K562 (cell line): ENCODE data around the gene PITX1. TPM values are rescaled to one million over a fixed set of nuclear protein-coding genes. Genes with fewer than 3 reads are reported as not detected.

Experiments used
- ATAC-seq: fragments of 200-7000 bp; cut with Tn5 transposase; 3 replicates; pipeline ENCODE4 v1.9.1; 2020; ENCODE audit warnings: moderate library complexity
- BruUV-seq: library from RNA; stranded (reverse); fragments of 400-500 nt; replicated peaks from 2 replicates; lab custom pipeline; 2021; lab: Mats Ljungman, UMichigan
- CTCF ChIA-PET: fragments of 300-600 bp; formaldehyde crosslinking; extraction: SDS; loops from one replicate; lab custom pipeline; 2021; ENCODE audit warnings: low intra/inter-chr PET ratio; lab: Yijun Ruan, JAX
- POLR2A ChIA-PET: fragments of 300-600, 350-650 bp; sonication (Branson Sonifier 250); formaldehyde crosslinking; extraction: SDS; loops from one replicate; lab custom pipeline; 2021; ENCODE audit warnings: antibody characterized with exemption, inconsistent platforms; lab: Yijun Ruan, JAX
- DNase-seq, 4 experiments: peaks; one replicate each; pipeline versions ENCODE4 v3.0.0 to v3.0.0-alpha.2; 2011 to 2018; ENCODE audit warnings: low spot score in 3 of 4, mixed read lengths in 3 of 4; ENCODE audit errors: extremely low read depth in 1 of 4
- FAIRE-seq: peaks from 2 replicates; lab custom pipeline; 2011; peaks lifted over from hg19 to GRCh38; lab: Jason Lieb, UNC
- H2AFZ ChIP-seq: 2 replicates; pipeline ENCODE4 v1.6.0; 2011; ENCODE audit warnings: low read depth, low read length, control low read depth, inconsistent platforms
- H3K27ac ChIP-seq: fragments of 200-600 bp; 3 replicates; pipeline ENCODE4 v1.8.0; 2011; ENCODE audit warnings: low read depth, mild to moderate bottlenecking, control low read depth, inconsistent platforms, low read length, moderate library complexity, mixed read lengths; ENCODE audit errors: extremely low read depth
- H3K27me3 ChIP-seq, 2 experiments: fragments of 300-600 bp in 1 of 2; 2 replicates in 1 of 2; 3 replicates in 1 of 2; pipeline versions ENCODE4 v1.6.0 to v1.8.0; 2011; ENCODE audit warnings: inconsistent platforms in 2 of 2, low read length in 2 of 2, mild to moderate bottlenecking in 1 of 2, mixed read lengths in 1 of 2, moderate library complexity in 1 of 2; ENCODE audit not compliant: control insufficient read depth in 2 of 2, insufficient read depth in 2 of 2
- H3K36me3 ChIP-seq: fragments of 300-600 bp; 3 replicates; pipeline ENCODE4 v1.8.0; 2011; ENCODE audit warnings: mild to moderate bottlenecking, low read length, inconsistent platforms; ENCODE audit not compliant: control insufficient read depth, insufficient read depth
- H3K4me1 ChIP-seq, 2 experiments: fragments of 200-600 bp in 1 of 2; replicated peaks in 1 of 2; 2 replicates in 1 of 2; 3 replicates in 1 of 2; pipeline versions ENCODE4 v1.5.1 to v1.8.0; 2011; ENCODE audit warnings: inconsistent platforms in 2 of 2, low read length in 2 of 2, mild to moderate bottlenecking in 1 of 2, mixed read lengths in 1 of 2, moderate library complexity in 1 of 2; ENCODE audit not compliant: control insufficient read depth in 2 of 2, insufficient read depth in 2 of 2
- H3K4me2 ChIP-seq: 2 replicates; pipeline ENCODE4 v1.6.1; 2011; ENCODE audit warnings: low read length, control low read depth, inconsistent platforms, mixed read lengths; ENCODE audit not compliant: insufficient read depth
- H3K4me3 ChIP-seq: fragments of 200-600 bp; sonication (generic), shearing (Covaris generic); 2 replicates; pipeline ENCODE4 v1.5.1; 2016; ENCODE audit warnings: control low read depth, inconsistent platforms
- H3K79me2 ChIP-seq: fragments of 200-600 bp; 3 replicates; pipeline ENCODE4 v1.8.0; 2011; ENCODE audit warnings: low read length, inconsistent platforms; ENCODE audit not compliant: control insufficient read depth, insufficient read depth
- H3K9ac ChIP-seq, 2 experiments: 2 replicates each; pipeline versions ENCODE4 v1.6.0 to v1.6.1; 2011; ENCODE audit warnings: low read depth in 2 of 2, low read length in 2 of 2, control low read depth in 1 of 2, inconsistent platforms in 1 of 2, mild to moderate bottlenecking in 1 of 2, mixed read lengths in 1 of 2; ENCODE audit not compliant: insufficient read depth in 1 of 2
- H3K9me1 ChIP-seq: one replicate; pipeline ENCODE4 v1.6.0; 2011; ENCODE audit warnings: inconsistent platforms, mild to moderate bottlenecking, low read length, moderate library complexity; ENCODE audit not compliant: control insufficient read depth, insufficient read depth
- H3K9me3 ChIP-seq: replicated peaks from 2 replicates; pipeline ENCODE4 v1.5.1; 2011; ENCODE audit warnings: low read depth, low read length, inconsistent platforms; ENCODE audit not compliant: control insufficient read depth, insufficient read depth
- H4K20me1 ChIP-seq: replicated peaks from 2 replicates; pipeline ENCODE4 v1.6.1; 2011; ENCODE audit warnings: low read length, inconsistent platforms, mixed read lengths; ENCODE audit not compliant: control insufficient read depth, insufficient read depth
- BCL6 ChIP-seq: fragments of 250-450 bp; sonication (Bioruptor Pico); IDR thresholded peaks from 2 replicates; pipeline ENCODE4 v1.4.0; 2020
- CGGBP1 ChIP-seq: fragments of 250-450 bp; sonication (Bioruptor Pico); IDR thresholded peaks from 2 replicates; pipeline ENCODE4 v1.9.0; 2021; ENCODE audit warnings: mild to moderate bottlenecking
- CTCF ChIP-seq, 3 experiments: IDR thresholded peaks in 2 of 3; conservative IDR thresholded peaks in 1 of 3; 2 replicates each; pipeline ENCODE4 v1.5.1; 2011 to 2012; ENCODE audit warnings: low read length in 3 of 3, mild to moderate bottlenecking in 3 of 3, control low read depth in 2 of 3, improper control_type of control experiment in 1 of 3, inconsistent platforms in 1 of 3, low read depth in 1 of 3, mixed read lengths in 1 of 3, moderate library complexity in 1 of 3; ENCODE audit not compliant: insufficient read depth in 2 of 3
- KDM1A ChIP-seq, 2 experiments: fragments of 450-650 bp; IDR thresholded peaks; 2 replicates each; pipeline ENCODE4 v1.6.1; 2016; ENCODE audit warnings: mild to moderate bottlenecking in 2 of 2
- MEF2D ChIP-seq: conservative IDR thresholded peaks from 2 replicates; pipeline ENCODE4 v1.6.1; 2016; ENCODE audit warnings: low read depth, missing genetic modification characterization, missing compliant biosample characterization
- NUFIP1 ChIP-seq: fragments of 450-650 bp; IDR thresholded peaks from 2 replicates; pipeline ENCODE4 v1.6.1; 2018; ENCODE audit not compliant: partially characterized antibody
- PKNOX1 ChIP-seq: fragments of 450-650 bp; IDR thresholded peaks from 2 replicates; pipeline ENCODE4 v1.6.1; 2016
- RAD21 ChIP-seq, 2 experiments: fragments of 250-450 bp in 1 of 2; fragments of 450-650 bp in 1 of 2; sonication (Bioruptor Pico) in 1 of 2; formaldehyde crosslinking in 1 of 2; IDR thresholded peaks in 1 of 2; conservative IDR thresholded peaks in 1 of 2; 2 replicates each; pipeline versions ENCODE4 v1.4.0 to v1.8.0; 2020 to 2022; ENCODE audit warnings: mild to moderate bottlenecking in 2 of 2, moderate library complexity in 1 of 2
- ZKSCAN1 ChIP-seq: fragments of 150-350 bp; IDR thresholded peaks from 2 replicates; pipeline ENCODE4 v1.6.1; 2016; ENCODE audit warnings: low read depth, low read length
- ZNF24 ChIP-seq: fragments of 450-650 bp; IDR thresholded peaks from 2 replicates; pipeline ENCODE4 v1.6.1; 2016
- ZNF740 ChIP-seq, 3 experiments: fragments of 200-800 bp in 1 of 3; sonication (Bioruptor generic) in 1 of 3; sonication (generic) in 1 of 3; formaldehyde crosslinking in 1 of 3; IDR thresholded peaks; 2 replicates each; pipeline versions ENCODE4 v1.6.1 to v1.8.0; 2016 to 2022; ENCODE audit warnings: mild to moderate bottlenecking in 2 of 3, missing compliant biosample characterization in 2 of 3, missing genetic modification characterization in 2 of 3, missing genetic modification reagents in 1 of 3
- WGBS: fragments of 100-300 bp; shearing (Covaris generic); methylation state at CpG from one replicate; pipeline ENCODE4 v1.1.6; 2016; ENCODE audit warnings: low coverage, mixed read lengths; ENCODE audit not compliant: insufficient coverage; ENCODE audit errors: missing lambda C conversion rate; 5-methylcytosine and 5-hydroxymethylcytosine counted together
- in situ Hi-C: fragments of 300-500 bp; cut with MboI; formaldehyde crosslinking; loops from 4 replicates; pipeline ENCODE4 v1.15.0; 2018; ENCODE audit warnings: inconsistent platforms, mixed read lengths
- intact Hi-C: fragments of 100-400 bp; cut with micrococcal nuclease; formaldehyde crosslinking; loops from 2 replicates; pipeline ENCODE4 v1.14.2; 2022
- polyA plus RNA-seq, 8 experiments: library from polyadenylated mRNA; depleted of rRNA in 4 of 8; stranded (reverse) in 5 of 8; unstranded in 3 of 8; fragments of >200 nt; fragmentation: Nextera tagmentation in 2 of 8; fragmentation: Illumina TruSeq in 1 of 8; extraction: Ambion mirVana in 2 of 8; extraction: Trizol in 1 of 8; gene quantifications; 2 replicates each; pipeline versions ENCODE4 v1.2.1 to v1.2.3, GENCODE V29; 2011 to 2014; ENCODE audit warnings: inconsistent platforms in 1 of 8, missing spikeins in 1 of 8
- total RNA-seq, 7 experiments: library from RNA; depleted of rRNA in 6 of 7; stranded (reverse); fragments of >200 nt in 6 of 7; fragmentation: Illumina TruSeq in 2 of 7; extraction: Trizol in 2 of 7; gene quantifications; 2 replicates each; pipeline versions ENCODE4 v1.2.1 to v1.2.3, GENCODE V29; 2011 to 2021; ENCODE audit warnings: low replicate concordance in 1 of 7

The PITX1 gene
- total and polyA plus RNA-seq, 9 of the 15 experiments (the other 6 are each of a cell fraction or from before 2014, with no cell fraction given), result 0.13 to 88.2 (median 24.9) TPM

GRCh38 chr5:135059000-135059923, 25.2 kb upstream of the PITX1 start:
- in situ Hi-C loops, result no loop called here
- no peak for DNase-seq
- Histone ChIP-seq H2AFZ (no peak overlapping the region), H3K4me1 (peaks cover 4 to 20% of the 10 kb centered on the region in 2 experiments; a peak in 3 of 5 replicates), H3K36me3 (no peaks in the 10 kb centered on the region), H3K9me1 (no peaks in the 10 kb centered on the region), H3K27ac (no peak overlapping the region), H3K9ac (no peak overlapping the region), H3K9me3 (no peaks in the 10 kb centered on the region), H3K79me2 (no peaks in the 10 kb centered on the region), H3K4me2 (no peak overlapping the region), H3K4me3 (no peak overlapping the region), H3K27me3 (peaks cover 0 to 7% of the 10 kb centered on the region in 2 experiments; a peak in 1 of 5 replicates), H4K20me1 (no peaks in the 10 kb centered on the region)
- ChIA-PET CTCF (no interaction called here), POLR2A (interaction anchor here (0.6 to 4.3 kb wide), 2 partner anchors 12 to 328 kb away, joined by 3 to 19 read pairs; no protein-coding TSS in a partner anchor)
- 26% methylated on average over 11 of the region's 12 CpGs for WGBS
- no TSS peak for BruUV-seq
- FAIRE-seq, result peak; percentile 29
- intact Hi-C loops, result loop anchor here (1.0 kb wide), 1 partner anchor 115 kb away; no protein-coding TSS in a partner anchor
- ATAC-seq, result peak; percentile 62
- TF ChIP-seq CGGBP1 (CRISPR knock-in tag) (no peak), CTCF (IDR thresholded peaks at IDR 0.05 in 2 of 3, conservative IDR thresholded peaks at IDR 0.05 in 1 of 3; ENCODE audit: insufficient read depth in 2 of 3, low read depth in 1 of 3, low read length in 3 of 3) (peak; percentile 32 to 53 (median 35); a peak in 4 of 6 replicates), MEF2D (tag) (no peak), ZKSCAN1 (no peak), ZNF24 (peak; percentile 72), NUFIP1 (no peak), BCL6 (CRISPR knock-in tag) (no peak), PKNOX1 (peak; percentile 60), KDM1A (IDR thresholded peaks at IDR 0.05) (no peak), RAD21 (CRISPR knock-in tag; conservative IDR thresholded peaks at IDR 0.05 in 1 of 2, IDR thresholded peaks at IDR 0.05 in 1 of 2) (peak in 1 of 2 experiments; percentile 55; a peak in 2 of 4 replicates), ZNF740 (CRISPR knock-in tag; IDR thresholded peaks at IDR 0.05) (no peak), ZNF740 (tag; IDR thresholded peaks at IDR 0.05) (no peak)
